Measurements from ENCODE around the gene VWA5B1. TPM values are rescaled to one million over a fixed set of nuclear protein-coding genes. Genes with fewer than 3 reads are reported as not detected.

Gene VWA5B1
- total and polyA plus RNA-seq, 2 donors (not counting 3 experiments of a cell fraction or from before 2014, with no cell fraction given), result not detected

GRCh38 chr1:20386323-20387081 lies 95.8 kb downstream of the VWA5B1 start:
- H4K20me1 ChIP-seq (replicated peaks; ENCODE audit: control insufficient read depth, extremely low read depth, insufficient read depth, low read length), result no peaks in the 10 kb centered on the region
- BruUV-seq (replicated peaks), result no TSS peak
- H2AFZ ChIP-seq (ENCODE audit: low read depth, low read length), result no peak overlapping the region
- H3K9me1 ChIP-seq (replicated peaks; ENCODE audit: control insufficient read depth, extremely low read depth, insufficient read depth, low read length), result no peaks in the 10 kb centered on the region
- H3K4me1 ChIP-seq (ENCODE audit: control insufficient read depth, extremely low read depth, insufficient read depth, low read length), result no peaks in the 10 kb centered on the region
- no peaks in the 10 kb centered on the region for H3K79me2 ChIP-seq (ENCODE audit: control insufficient read depth, insufficient read depth, low read length)
- H3K27ac ChIP-seq (ENCODE audit: insufficient read depth, low read depth, low read length), result no peak overlapping the region
- no peak overlapping the region for H3K4me2 ChIP-seq (ENCODE audit: insufficient read depth, low read length)
- no peak overlapping the region for H3K4me3 ChIP-seq (replicated peaks in 1 of 3; ENCODE audit: insufficient read depth in 1 of 3, low read depth in 1 of 3, low read length in 3 of 3)
- POLR2A ChIA-PET, result no interaction called here
- no peaks in the 10 kb centered on the region for H3K36me3 ChIP-seq (ENCODE audit: control insufficient read depth in 2 of 2, extremely low read depth in 1 of 2, insufficient read depth in 2 of 2, low read length in 2 of 2)
- dilution Hi-C loops (cut with MboI; ENCODE audit: extremely low pct_ligation_motif_present, low sequenced_read_pairs), result no loop called here
- peaks cover 2 to 3% of the 10 kb centered on the region in 2 experiments for H3K27me3 ChIP-seq (ENCODE audit: control insufficient read depth in 2 of 2, insufficient read depth in 2 of 2, low read length in 2 of 2)
- no peaks in the 10 kb centered on the region for H3K9me3 ChIP-seq (replicated peaks; ENCODE audit: control insufficient read depth, insufficient read depth, low read length)
- no peak overlapping the region for H3K9ac ChIP-seq (replicated peaks; ENCODE audit: extremely low read depth, insufficient read depth, low read length)
- TF ChIP-seq, protein P1, sequence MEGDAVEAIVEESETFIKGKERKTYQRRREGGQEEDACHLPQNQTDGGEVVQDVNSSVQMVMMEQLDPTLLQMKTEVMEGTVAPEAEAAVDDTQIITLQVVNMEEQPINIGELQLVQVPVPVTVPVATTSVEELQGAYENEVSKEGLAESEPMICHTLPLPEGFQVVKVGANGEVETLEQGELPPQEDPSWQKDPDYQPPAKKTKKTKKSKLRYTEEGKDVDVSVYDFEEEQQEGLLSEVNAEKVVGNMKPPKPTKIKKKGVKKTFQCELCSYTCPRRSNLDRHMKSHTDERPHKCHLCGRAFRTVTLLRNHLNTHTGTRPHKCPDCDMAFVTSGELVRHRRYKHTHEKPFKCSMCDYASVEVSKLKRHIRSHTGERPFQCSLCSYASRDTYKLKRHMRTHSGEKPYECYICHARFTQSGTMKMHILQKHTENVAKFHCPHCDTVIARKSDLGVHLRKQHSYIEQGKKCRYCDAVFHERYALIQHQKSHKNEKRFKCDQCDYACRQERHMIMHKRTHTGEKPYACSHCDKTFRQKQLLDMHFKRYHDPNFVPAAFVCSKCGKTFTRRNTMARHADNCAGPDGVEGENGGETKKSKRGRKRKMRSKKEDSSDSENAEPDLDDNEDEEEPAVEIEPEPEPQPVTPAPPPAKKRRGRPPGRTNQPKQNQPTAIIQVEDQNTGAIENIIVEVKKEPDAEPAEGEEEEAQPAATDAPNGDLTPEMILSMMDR (IDR thresholded peaks at IDR 0.05; ENCODE audit: extremely low read depth in 1 of 2, insufficient read depth in 1 of 2, low read depth in 1 of 2, low read length in 2 of 2), result no peak
- TF ChIP-seq FOS (IDR thresholded peaks at IDR 0.05; ENCODE audit: borderline replicate concordance, insufficient read depth, low read length) (no peak), MYC (IDR thresholded peaks at IDR 0.05; ENCODE audit: low read depth, low read length) (no peak)
- intact Hi-C loops (cut with micrococcal nuclease), result no loop called here
- CTCF ChIA-PET, result no interaction called here
- no peak for FAIRE-seq
- no peak for DNase-seq (ENCODE audit: low read depth, low spot score)

- H3K4me1 ChIP-seq (ENCODE audit: control insufficient read depth, extremely low read depth, insufficient read depth, low read length), result no peaks in the 10 kb centered on the region
- dilution Hi-C loops (cut with MboI; ENCODE audit: extremely low pct_ligation_motif_present, low sequenced_read_pairs) (no loop called here), intact Hi-C loops (cut with micrococcal nuclease) (no loop called here)
- H3K27ac ChIP-seq (ENCODE audit: insufficient read depth, low read depth, low read length), result no peak overlapping the region
- TF ChIP-seq, protein P2, sequence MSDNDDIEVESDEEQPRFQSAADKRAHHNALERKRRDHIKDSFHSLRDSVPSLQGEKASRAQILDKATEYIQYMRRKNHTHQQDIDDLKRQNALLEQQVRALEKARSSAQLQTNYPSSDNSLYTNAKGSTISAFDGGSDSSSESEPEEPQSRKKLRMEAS (IDR thresholded peaks at IDR 0.05; ENCODE audit: insufficient read depth, insufficient read length), result no peak
- TF ChIP-seq GATA2 (IDR thresholded peaks at IDR 0.05; ENCODE audit: insufficient read depth, insufficient read length, low read depth, low read length) (no peak), POLR2AphosphoS5 (IDR thresholded peaks at IDR 0.05; ENCODE audit: insufficient read depth, low read depth, low read length) (no peak), FOS (IDR thresholded peaks at IDR 0.05; ENCODE audit: borderline replicate concordance, insufficient read depth, low read length) (no peak), JUN (IDR thresholded peaks at IDR 0.05; ENCODE audit: borderline replicate concordance, insufficient read depth, insufficient read length, low read depth) (no peak), POLR2A (IDR thresholded peaks at IDR 0.05; ENCODE audit: low read depth, low read length) (no peak), MYC (IDR thresholded peaks at IDR 0.05; ENCODE audit: low read depth, low read length) (no peak), EZH2 (IDR thresholded peaks at IDR 0.05; ENCODE audit: borderline replicate concordance, low read depth, low read length, severe bottlenecking) (no peak)
- TF ChIP-seq, protein P1 (IDR thresholded peaks at IDR 0.05; ENCODE audit: extremely low read depth in 1 of 2, insufficient read depth in 1 of 2, low read depth in 1 of 2, low read length in 2 of 2), result no peak
- no peak overlapping the region for H3K4me3 ChIP-seq (replicated peaks in 1 of 3; ENCODE audit: insufficient read depth in 1 of 3, low read depth in 1 of 3, low read length in 3 of 3)
- no peaks in the 10 kb centered on the region for H3K9me3 ChIP-seq (replicated peaks; ENCODE audit: control insufficient read depth, insufficient read depth, low read length)
- H3K27me3 ChIP-seq (ENCODE audit: control insufficient read depth in 2 of 2, insufficient read depth in 2 of 2, low read length in 2 of 2), result peaks cover 0 to 3% of the 10 kb centered on the region in 2 experiments
- ChIA-PET CTCF (interaction anchor here (0.7 to 1.4 kb wide), 2 partner anchors 12 to 15 kb away, joined by 3 read pairs; no protein-coding TSS in a partner anchor), POLR2A (no interaction called here)
- BruUV-seq (replicated peaks), result no TSS peak
- H3K4me2 ChIP-seq (ENCODE audit: insufficient read depth, low read length), result no peak overlapping the region
- no peaks in the 10 kb centered on the region for H3K36me3 ChIP-seq (ENCODE audit: control insufficient read depth in 2 of 2, extremely low read depth in 1 of 2, insufficient read depth in 2 of 2, low read length in 2 of 2)
- no peak for FAIRE-seq
- no peak overlapping the region for H2AFZ ChIP-seq (ENCODE audit: low read depth, low read length)
- H3K9ac ChIP-seq (replicated peaks; ENCODE audit: extremely low read depth, insufficient read depth, low read length), result no peak overlapping the region
- no peaks in the 10 kb centered on the region for H3K9me1 ChIP-seq (replicated peaks; ENCODE audit: control insufficient read depth, extremely low read depth, insufficient read depth, low read length)
- H4K20me1 ChIP-seq (replicated peaks; ENCODE audit: control insufficient read depth, extremely low read depth, insufficient read depth, low read length), result no peaks in the 10 kb centered on the region
- no peak for DNase-seq (ENCODE audit: low read depth, low spot score)
- H3K79me2 ChIP-seq (ENCODE audit: control insufficient read depth, insufficient read depth, low read length), result no peaks in the 10 kb centered on the region
Measured at GRCh38 chr1:20389571-20389970, 98.9 kb downstream of the VWA5B1 start.
